Activated CD4-positive, CD25-positive, alpha-beta regulatory T cell treated with anti-CD3 and anti-CD28 coated beads, Interleukin-2, amount 50 U/mL, for 16 hours (primary cell): ENCODE measurements around the gene COPZ1.

Experiments used
- DNase-seq: peaks from one replicate; pipeline ENCODE4 v3.0.0-alpha.2; 2020; ENCODE audit warnings: low read depth, low spot score

COPZ1 gene

DNA sequence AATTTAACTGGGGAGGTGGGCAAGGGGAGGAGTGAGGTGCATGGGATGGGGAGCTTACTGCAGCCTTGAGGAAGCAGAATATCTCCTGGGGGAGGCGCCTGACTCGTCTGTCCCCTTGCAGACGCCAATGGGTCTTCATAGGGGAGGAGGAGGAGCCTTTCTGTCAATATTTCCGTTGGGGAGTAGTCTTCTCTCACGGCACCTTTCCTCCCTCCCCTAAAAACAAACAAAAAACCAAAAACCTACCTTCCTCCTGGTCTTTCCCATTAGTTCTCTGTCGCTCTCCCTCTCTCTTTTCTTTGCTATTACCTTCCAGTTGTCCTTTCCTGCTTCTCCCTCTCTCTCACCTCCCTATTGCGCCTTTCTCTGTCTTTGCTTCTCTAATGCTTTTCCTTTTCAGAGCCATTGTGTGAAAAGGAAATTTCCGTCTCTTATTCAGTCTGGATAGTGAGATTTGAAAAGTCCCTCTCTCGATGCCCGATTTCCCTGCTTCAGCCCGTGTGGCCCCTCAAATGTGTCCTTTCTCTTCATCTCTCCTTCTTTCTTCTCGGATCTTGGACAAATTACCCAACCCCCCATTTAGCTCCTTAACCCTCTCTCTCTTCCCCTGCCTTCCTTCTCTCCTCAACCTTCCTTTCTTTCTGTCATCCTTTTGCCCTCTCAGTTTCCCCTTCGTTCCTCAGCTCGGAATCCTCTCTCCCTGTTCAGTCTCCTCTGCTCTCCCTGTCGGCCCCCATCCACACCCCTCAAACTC, 33.4 kb downstream of the COPZ1 start:
- no peak for DNase-seq

DNA sequence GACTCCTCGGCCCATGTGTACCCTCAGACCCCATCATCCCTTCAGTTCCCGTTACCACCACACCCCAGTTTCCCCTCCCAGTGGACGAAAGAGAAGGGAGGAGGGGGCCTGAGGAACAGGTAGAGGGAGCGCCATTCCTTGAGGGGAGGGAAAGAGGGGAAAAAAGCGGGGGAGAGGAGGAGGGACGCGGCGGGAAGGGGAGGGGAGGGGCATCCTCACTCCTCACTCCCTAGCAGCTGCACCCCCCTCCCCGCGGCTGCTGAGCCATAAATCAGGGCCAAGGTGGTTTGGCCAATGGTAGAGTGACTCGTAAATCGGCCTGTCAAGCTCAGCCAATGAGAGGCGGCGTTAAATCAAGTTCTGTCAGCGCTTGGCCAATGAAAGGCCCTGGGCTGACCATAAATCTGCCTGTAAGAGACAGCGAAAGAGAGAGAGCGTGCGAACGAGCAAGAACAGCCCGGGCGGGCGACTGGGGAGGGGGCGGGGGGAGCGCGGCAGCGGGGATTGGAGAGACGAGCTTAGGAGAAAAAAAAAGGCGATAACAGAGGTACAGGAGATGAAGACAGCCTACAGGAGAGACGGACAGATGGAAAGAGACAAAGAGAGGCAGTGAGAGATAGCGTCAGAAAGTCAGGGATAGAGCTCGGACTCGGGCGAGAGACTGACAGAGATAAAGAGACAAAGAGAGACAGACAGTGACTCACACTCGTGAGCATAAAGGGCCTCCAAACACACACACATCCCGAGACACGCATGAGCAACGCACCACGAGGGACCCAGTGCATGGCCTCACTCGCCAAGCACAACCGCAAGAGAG, 34.2 kb downstream of the COPZ1 start:
- DNase-seq, result peak; percentile 94

DNA sequence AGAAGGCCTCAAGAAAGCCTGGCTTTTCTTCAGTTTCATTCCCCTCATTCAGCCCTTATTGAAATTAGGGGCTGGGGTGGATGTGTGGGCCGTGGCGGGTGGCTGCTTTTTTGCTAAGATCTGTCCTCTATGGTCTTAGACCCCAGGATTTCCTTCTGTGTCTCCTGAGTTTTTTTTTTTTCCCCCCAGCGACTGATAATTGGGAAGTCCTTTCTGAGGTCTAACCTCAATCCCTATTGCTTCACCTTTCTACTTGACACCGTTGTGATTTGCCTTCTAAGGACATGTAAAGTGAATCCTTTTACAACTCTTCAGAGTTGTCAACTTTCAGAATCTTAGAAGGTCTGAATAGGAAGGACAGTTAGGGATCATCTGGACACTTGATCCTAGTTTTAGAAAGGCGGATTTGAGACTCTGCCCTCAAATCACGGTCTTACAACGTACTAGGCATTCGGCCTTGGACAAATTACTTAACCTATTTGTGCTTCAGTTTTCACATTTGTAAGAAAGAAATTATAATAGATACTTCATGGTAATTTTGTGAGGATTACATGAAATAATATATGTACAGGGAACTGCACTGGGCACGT, 34.9 kb downstream of the COPZ1 start:
- no peak for DNase-seq

DNA sequence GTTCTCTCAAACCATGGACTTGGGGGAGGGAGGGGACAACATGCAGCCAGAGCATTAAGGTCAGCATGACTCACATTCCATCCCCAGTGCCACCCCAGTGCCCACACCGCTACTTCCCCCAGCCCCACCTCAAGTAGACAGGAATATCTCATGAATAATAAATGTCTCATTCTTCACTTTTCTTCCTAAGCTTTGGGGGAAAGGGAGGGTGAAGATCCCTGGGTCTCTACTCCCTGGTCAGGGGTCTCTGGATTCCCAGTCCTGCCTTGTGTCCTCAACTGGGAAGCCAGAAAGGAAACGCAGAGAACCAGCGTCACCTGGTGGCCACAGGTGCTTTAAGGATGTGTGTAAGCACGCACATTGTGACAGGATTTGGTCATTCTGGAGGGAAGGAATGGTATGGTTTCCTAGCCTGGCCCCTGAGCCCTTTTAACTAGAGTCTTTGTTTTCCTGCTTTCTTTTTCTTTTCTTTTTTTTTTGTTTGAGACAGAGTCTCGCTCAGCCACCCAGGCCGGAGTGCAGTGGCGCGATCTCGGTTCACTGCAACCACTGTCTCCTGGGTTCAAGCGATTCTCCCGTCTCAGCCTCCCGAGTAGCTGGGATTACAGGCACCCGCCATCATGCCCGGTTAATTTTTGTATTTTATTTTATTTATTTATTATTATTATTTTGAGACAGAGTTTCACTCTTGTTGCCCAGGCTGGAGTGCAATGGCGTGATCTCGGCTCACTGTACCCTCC, 36.0 kb downstream of the COPZ1 start:
- DNase-seq, result no peak

DNA sequence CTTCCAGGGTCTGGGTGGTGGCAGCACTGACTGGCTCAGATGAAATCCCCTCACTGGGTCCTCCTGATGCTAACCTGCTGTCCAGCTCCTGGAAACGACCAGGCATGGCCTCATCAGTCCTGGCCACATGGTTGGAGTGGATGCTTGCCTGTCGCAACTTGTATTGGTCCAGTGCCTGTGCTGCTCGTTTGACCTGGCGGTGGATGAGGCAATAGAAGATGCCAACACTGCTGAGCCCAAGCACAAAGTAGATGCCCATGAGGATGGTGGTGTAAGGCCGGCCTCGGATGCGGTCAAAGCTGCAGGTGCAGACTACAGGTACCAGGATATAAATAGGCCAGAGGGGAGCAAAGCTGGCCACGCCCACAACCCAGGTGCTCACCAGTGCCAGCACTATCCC, 38.1 kb downstream of the COPZ1 start:
- no peak for DNase-seq

DNA sequence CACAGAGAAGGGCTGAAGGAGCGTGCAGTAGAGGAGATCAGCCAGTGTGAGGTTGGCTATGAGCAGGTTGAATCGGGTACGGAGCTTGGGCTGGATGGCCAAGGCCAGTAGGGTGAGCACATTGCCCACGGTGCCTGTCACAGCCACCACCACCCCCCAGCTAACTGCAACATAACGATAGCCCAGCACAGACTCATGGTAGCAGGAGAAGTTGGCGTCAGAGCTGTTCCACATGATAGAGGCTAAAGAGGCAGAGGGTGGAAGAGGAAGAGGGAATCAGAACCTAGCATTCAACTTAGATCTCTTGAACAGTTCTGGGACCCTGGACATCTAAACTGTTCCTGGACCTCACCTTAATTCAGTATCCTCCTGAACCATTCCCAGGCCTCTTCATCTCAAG, 38.7 kb downstream of the COPZ1 start:
- DNase-seq, result no peak

DNA sequence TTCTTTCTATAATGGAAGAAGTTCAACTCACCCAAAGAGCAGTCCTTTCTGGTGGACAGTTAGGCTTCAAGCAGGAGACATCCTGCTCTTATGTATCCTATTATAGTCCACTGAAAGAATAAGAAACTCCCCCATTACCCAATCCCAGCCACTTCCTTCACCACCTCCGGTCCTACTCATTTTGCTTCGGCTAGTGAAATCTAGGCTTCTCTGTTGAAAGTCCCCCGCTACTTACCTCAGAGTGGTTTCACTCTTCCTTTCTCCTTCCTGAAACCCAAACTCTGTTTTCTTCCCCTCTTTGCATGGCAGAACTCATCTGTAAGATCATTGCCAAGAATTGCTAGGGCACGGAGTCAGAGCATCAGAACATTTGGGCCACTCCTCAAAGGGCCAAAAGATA, 39.5 kb downstream of the COPZ1 start, which contains the start of gene GPR84:
Gene GPR84 (minus strand): TSS at position 74 of the 400 bp plus-strand sequence. CDS start 635 bp downstream, outside the sequence.
- no peak for DNase-seq

DNA sequence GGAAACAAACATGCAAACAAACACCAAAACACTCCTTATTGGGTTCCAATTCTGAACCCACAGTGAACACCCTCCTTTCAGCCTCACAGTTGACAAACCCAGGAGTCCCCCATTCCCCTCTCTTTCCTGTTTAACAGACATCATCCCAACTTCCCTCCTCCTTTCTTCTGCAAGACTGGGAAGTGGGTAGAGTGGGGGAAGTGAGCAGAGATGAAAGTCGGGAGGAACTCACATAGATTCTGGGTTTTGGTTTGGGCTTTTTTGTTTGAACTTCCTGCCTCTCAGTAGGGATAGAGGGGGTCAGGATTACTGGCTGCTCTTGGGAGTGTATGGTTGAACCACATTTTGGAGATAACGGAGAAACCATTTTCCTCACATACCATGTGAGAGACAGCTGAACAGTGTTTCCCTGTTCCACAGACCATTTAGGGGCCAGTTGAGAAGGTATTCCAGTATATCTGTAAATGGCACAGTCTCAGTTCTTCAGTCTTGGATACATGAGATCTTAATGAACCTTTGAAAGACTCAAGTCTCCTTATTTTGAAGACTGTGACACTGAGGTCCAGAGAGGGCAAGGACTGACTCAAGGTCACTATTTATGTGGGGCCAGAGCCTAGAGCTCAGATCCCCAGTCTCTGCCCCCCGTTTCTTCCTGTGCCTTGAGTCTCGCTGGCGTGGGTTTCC, 43.2 kb downstream of the COPZ1 start:
- DNase-seq, result no peak

DNA sequence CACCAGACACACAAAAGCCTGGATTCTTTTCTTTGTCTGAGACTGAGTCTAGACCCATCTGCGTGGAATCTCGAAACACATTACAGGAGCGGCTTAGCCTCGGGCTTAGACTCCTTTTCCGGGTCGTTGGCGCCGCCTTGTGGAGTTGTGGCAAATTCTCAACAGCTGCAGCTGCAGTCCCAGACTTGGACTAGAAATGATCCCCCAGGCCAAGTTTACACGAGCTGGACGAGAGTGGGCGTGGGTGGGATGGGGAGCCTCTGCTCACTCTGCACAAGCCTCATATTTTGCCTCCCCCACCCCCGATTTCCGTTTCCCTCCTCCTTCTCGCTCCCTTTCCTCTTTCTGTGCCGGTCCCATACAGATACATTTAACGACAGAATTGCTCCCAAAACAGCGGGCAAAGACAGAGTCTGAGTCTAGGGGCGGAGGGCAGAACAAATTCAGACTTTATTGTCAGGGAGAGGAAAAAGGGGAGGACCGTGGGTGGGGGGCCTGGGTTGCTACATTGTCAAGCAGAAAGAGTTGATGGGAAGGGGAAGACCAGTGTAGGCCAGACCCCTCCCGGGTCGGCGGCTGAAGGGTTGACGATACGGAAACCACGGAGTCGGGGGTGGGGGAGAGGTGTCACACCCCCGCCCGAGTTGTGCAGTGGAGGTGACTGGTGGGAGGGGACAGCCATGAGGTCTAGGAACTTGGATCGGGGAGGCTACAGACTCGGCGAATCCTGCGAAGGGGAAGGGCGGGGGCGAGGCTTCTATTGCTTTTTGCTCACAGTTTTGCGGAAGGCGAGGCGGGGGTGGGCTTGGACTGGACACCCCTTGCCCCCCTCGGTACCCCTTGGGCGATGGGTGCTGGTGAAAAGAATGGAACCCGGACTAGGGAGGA, 44.0 kb downstream of the COPZ1 start:
- peak; percentile 80 for DNase-seq

DNA sequence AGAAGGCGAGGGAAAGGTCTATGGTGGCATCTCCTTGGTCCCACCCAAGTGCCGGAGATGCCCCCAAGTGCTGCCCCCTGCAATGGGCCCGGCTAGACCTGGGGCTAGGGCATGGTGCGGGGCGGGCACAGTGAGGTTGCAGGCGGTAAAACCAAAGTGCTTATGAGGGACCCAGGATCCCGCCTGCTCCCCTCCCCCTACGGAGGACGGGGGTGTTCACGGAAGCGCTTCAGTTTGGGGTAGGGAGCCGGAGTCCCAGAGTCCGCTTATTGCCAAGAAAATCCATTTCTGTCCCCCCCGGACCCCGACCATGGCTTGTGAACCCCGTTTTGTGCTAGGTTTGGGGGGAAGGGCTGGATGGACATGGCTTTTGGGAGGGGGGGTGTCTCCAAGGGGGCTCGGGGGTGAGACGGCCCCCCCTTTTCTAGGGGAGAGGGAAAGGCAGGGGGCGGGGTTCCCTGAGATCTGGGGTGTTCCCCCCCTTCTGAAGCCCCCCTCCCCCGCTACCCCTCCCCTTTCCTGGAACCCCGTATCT, 44.7 kb downstream of the COPZ1 start:
- no peak for DNase-seq

DNA sequence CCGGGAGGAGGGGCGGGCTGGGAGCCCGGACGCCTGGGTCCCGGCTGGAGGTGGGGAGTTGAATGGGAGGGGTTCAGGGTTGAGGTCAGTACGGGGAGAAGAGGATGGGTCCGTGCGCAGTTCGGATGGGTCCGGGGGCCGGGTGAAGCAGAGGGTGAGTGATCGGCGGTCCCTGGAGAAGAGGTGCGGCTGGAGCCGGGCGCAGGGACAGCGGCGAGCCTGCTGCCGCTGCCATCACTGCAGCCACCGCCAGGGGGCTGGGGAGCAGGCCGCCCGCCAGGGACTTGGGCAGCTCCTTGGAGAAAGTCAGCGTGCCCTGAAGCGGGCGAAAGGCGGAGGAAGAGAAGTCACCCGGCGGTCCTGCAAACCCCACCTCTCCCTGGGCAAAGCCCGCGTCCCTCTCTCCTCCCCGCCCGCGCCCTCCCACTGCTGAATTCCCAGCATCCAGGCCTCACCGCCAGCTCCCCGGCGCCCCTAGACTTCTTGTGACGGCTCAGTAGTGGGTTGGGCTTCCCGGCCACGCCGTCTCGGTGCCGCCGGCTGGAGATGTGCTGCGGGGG, 45.3 kb downstream of the COPZ1 start:
- no peak for DNase-seq

DNA sequence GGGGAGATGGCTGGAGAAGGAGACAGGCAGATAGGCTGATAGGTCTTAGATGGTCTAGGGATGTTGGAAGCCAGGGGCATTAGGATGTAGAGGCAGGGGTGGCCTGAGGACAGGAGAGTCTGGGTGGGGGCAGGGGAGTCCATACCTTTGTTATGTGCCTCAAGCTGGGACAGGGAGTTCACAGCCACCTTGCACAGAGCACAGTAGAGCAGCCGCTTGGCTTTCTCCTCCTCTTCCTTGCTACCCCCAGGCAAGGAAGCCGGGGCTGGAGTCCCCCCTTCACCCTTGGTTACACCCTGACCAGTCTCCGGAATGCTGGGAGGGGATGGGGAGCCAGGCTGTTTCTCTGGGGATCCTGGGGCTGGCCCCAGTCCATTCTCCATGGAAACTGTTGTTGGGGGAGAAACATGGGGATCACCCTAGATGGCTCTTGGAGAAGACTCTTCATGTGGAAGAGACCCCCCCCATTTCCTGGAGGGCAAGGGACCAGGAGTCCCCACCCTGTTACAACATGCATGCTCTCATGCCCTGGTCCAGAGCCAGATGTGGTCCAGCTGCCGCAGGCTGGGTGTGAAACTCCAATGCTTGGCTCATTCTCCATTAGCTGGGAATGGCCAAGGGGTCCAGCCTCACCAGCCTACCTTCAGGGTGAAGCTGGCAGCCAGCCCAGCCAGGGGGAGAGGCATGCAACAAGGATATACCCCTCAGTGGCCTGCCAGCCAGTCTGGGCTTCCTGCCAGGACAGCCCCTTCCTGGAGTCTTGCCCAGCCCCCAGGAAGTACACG, 46.6 kb downstream of the COPZ1 start:
- no peak for DNase-seq

DNA sequence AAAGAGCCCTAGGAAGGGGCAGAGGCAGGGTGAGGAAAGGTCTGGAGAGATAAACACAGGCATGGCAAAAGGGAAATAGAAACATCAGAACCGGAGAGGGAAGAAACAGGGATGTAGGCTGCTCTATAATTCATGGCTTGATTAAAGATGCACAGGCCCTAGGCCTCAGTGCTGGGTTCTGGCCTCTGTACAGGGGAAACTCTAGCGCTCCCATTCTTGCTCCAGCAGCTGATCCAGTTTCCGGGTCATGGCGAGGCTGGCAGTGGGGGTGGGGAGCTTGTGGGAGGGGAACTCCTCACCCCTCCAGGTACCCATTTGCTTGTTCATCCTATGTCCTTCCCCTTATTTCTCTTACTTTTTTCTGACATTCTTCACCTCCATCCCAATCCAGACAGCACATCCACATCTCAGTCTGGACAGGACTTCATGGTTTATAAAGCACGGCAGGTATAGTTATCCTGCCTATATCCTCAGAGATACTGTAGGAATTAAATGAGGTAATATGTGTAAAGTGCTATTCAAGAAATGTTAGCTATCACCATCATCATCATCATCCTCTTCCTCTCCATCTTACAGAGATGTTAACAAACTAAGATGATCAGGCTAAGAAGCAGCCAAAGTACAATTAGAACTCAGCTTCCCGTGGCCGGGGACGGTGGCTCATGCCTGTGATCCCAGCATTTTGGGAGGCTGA, 47.3 kb downstream of the COPZ1 start:
- DNase-seq, result no peak

DNA sequence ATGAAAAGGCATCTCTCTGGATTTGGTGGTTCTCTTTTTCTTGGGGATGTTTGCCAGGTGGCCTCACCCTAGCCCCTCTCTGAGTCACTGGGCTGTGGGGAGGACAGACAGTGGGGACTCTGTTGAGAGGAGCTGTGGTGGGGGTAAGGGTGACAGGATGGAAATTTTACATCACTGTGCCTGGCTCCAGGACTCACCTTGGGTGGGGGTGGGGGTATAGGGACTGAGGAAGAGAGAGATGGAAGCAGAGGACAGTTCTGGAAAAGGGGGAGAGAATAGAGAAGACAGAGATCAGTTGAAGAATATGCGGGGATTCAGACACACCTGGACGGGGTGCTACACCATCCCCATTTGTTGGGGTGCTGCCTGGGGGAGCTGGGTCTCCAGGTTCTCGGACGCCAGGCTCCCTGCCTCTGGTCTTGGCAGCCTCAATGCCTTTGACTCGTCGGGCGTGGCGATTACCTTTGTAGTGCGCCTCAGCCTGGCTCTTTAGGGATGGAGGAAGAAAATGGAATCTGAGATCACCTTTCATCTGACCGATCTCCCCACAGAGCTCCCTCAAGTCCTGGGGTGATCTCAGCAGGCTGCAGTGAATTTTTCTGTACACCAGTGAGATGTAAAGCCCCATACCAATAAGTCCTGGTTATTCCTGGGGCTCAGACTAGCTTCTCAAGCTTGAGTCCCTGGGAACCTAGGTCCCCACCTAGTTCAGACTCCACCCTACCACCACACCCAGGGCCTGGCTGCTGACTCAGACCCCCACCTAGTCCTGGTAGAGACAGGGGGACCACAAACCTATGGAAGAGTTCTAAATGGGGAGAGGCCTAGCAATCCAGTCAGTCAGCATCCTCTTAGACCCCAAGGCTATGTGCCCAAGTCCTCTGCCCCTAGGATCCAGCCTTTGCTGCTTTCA, 49.0 kb downstream of the COPZ1 start:
- no peak for DNase-seq

DNA sequence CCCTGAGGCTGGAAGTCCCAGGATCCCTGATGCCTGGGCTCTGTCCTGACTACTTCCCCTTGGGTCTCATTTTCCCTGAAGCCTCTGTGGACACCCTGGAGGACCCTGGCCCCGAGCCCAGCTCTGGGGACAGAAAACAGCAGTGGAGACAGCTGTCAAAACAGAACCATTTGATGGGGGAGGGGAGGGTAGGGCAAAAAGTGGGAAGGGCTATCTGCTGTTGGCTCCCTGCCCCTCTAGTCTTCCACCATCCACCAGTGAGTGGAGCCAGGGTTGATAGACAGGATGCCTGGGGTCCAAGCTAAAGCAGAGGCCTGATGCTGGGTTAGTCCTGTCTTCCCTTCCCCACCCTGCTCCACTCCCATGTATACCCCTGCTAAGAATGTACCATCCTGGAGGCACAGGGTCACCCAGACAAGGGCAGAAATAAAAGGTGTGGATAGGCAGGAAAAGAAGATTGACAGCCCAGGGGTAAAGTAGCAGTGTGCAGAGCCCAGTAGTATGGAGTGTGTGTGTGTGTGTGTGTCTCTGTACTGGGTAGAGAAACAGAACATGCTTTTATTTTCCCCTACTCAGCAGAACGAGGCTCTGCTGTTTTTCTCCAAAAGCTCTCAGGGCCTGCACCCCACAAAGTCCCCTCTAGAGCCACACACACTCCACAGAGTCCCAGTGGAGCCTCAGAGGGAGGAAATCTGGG, 49.8 kb downstream of the COPZ1 start:
- no peak for DNase-seq

DNA sequence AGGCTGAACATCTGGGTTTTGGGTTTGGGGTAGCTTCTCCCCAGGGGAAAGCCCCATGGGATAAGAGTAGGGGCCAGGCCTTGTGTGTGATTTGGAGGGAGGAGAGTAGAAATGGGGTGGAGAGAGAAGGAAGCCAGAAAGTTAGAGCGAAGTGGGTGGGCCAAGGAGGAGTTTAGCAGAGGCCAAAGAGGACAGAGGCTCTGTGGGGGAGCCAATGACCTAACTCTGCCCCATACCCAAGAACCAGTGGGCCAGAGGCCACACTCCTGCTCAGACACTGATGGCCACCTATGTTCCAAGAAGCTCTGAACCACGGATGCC, 50.3 kb downstream of the COPZ1 start:
- no peak for DNase-seq

DNA sequence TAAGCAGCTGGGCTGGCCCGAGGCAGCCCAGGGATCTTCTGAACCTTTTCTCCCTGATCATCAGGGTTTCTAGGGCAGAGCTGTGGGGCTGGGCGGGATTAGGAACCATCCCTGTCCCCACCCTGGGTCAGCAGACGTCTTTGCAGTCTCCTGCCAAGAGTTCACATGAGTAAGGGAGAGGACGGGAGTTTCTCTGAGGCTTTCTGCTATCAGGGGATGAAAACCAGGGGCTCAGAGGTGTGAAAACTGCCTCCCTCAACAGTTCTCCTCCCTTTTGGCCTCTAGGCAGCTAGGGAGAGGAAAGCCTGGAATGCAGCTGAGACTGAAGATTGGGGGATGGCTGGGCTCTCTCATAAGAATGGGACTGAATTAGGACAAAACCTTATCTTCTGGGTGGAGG, 51.7 kb downstream of the COPZ1 start:
- no peak for DNase-seq
